SK-N-SH treated with all-trans-retinoic acid at 6 μM for 48 hours (cell line): ENCODE measurements around the gene PSPH.
A peak's percentile ranks its signal among the peaks of the same experiment; 100 is the strongest.
"Not testable (repeated sequence)": the region's sequence is repeated elsewhere in the genome, so short reads cannot be mapped to it uniquely, and the experiment has no call there.

Source experiments
- ATAC-seq: fragments of 200-7000 bp; cut with Tn5 transposase; 3 replicates; pipeline ENCODE4 v1.9.1; 2020; ENCODE audit warnings: mild to moderate bottlenecking, moderate library complexity
- BACH2 ChIP-seq: fragments of 250-450 bp; sonication (Bioruptor Pico); IDR thresholded peaks from 2 replicates; pipeline ENCODE4 v1.9.0; 2021; ENCODE audit warnings: mild to moderate bottlenecking, borderline replicate concordance
- CREB5 ChIP-seq: fragments of 250-450 bp; sonication (Bioruptor Pico); IDR thresholded peaks from 2 replicates; pipeline ENCODE4 v1.5.1; 2020; ENCODE audit warnings: low read depth, mild to moderate bottlenecking, moderate library complexity
- CSDC2 ChIP-seq: fragments of 250-450 bp; sonication (Bioruptor Pico); IDR thresholded peaks from 2 replicates; pipeline ENCODE4 v1.5.0; 2020; ENCODE audit warnings: mild to moderate bottlenecking, moderate library complexity
- CSRNP3 ChIP-seq: fragments of 250-450 bp; sonication (Bioruptor Pico); IDR thresholded peaks from 2 replicates; pipeline ENCODE4 v1.5.1; 2021; ENCODE audit warnings: mild to moderate bottlenecking, moderate library complexity
- ESRRG ChIP-seq: fragments of 250-450 bp; sonication (Bioruptor Pico); IDR thresholded peaks from 2 replicates; pipeline ENCODE4 v1.6.1; 2021; ENCODE audit warnings: mild to moderate bottlenecking
- OSR1 ChIP-seq: fragments of 250-450 bp; sonication (Bioruptor Pico); IDR thresholded peaks from 2 replicates; pipeline ENCODE4 v1.8.0; 2022; ENCODE audit warnings: moderate library complexity, mild to moderate bottlenecking, inconsistent platforms
- POU6F1 ChIP-seq: fragments of 250-450 bp; sonication (Bioruptor Pico); IDR thresholded peaks from 2 replicates; pipeline ENCODE4 v1.8.0; 2021; ENCODE audit warnings: low read depth, mild to moderate bottlenecking, moderate library complexity, borderline replicate concordance
- TCF4 ChIP-seq: fragments of 250-450 bp; sonication (Bioruptor Pico); IDR thresholded peaks from 2 replicates; pipeline ENCODE4 v1.8.0; 2021; ENCODE audit warnings: mild to moderate bottlenecking, moderate library complexity, borderline replicate concordance
- TOX ChIP-seq: fragments of 250-450 bp; sonication (Bioruptor Pico); IDR thresholded peaks from 2 replicates; pipeline ENCODE4 v1.8.0; 2021; ENCODE audit warnings: mild to moderate bottlenecking, moderate library complexity, borderline replicate concordance
- TSHZ2 ChIP-seq: fragments of 250-450 bp; sonication (Bioruptor Pico); IDR thresholded peaks from 2 replicates; pipeline ENCODE4 v1.5.0; 2020; ENCODE audit warnings: mild to moderate bottlenecking, moderate library complexity
- ZFP3 ChIP-seq: fragments of 250-450 bp; sonication (Bioruptor Pico); IDR thresholded peaks from 2 replicates; pipeline ENCODE4 v1.5.0; 2020; ENCODE audit warnings: mild to moderate bottlenecking, moderate library complexity
- ZFP30 ChIP-seq: fragments of 450-650 bp; formaldehyde crosslinking; IDR thresholded peaks from 2 replicates; pipeline ENCODE4 v1.5.0; 2022; ENCODE audit warnings: mild to moderate bottlenecking, moderate library complexity
- ZNF8 ChIP-seq: fragments of 450-650 bp; formaldehyde crosslinking; IDR thresholded peaks from 2 replicates; pipeline ENCODE4 v1.5.0; 2020; ENCODE audit warnings: mild to moderate bottlenecking, moderate library complexity

PSPH gene

GRCh38 chr7:56051339-56052191 is at the start of gene PSPH, which contains the start of gene CCT6A:
Gene PSPH (minus strand): TSS chr7:56051444. CDS start chr7:56021212, 30,232 bp downstream.
Gene CCT6A (plus strand): TSS chr7:56051765. CDS start chr7:56051849, 84 bp downstream.
- ATAC-seq, result peak; percentile 88
- TF ChIP-seq ZFP3 (CRISPR knock-in tag) (peak; percentile 40; the same call in 1 of the 2 replicates), TOX (CRISPR knock-in tag) (no peak), CSDC2 (CRISPR knock-in tag) (peak; percentile 82; the same call in 1 of the 2 replicates), BACH2 (no peak), CREB5 (CRISPR knock-in tag) (no peak), ESRRG (CRISPR knock-in tag) (no peak), TSHZ2 (CRISPR knock-in tag) (peak; percentile 74)

- TF ChIP-seq POU6F1 (CRISPR knock-in tag), result no peak
- no peak for TF ChIP-seq ZFP30
- TF ChIP-seq CSDC2 (CRISPR knock-in tag), result no peak
- no peak for TF ChIP-seq CREB5 (CRISPR knock-in tag)
- TF ChIP-seq ESRRG (CRISPR knock-in tag), result no peak
- no peak for TF ChIP-seq BACH2
- TF ChIP-seq OSR1 (CRISPR knock-in tag), result no peak
- TF ChIP-seq TCF4 (CRISPR knock-in tag), result no peak
- no peak for TF ChIP-seq TSHZ2 (CRISPR knock-in tag)
- TF ChIP-seq CSRNP3, result no peak
- no peak for TF ChIP-seq TOX (CRISPR knock-in tag)
- no peak for TF ChIP-seq ZNF8 (CRISPR knock-in tag)
- TF ChIP-seq, all 23 proteins: peak for 0
- no peak for ATAC-seq
Measured at GRCh38 chr7:56099653-56100052, 48.4 kb upstream of the PSPH start.

- ATAC-seq, result not testable (repeated sequence)
Measured at GRCh38 chr7:56098187-56099008, 47.2 kb upstream of the PSPH start.
